A375 (cell line): ENCODE results near the gene API5. TPM values are rescaled to one million over a fixed set of nuclear protein-coding genes. Genes with fewer than 3 reads are reported as not detected.

Source experiments
- small RNA-seq: library from RNA; depleted of rRNA; stranded (forward); fragments of <200 nt; gene quantifications from one replicate; pipeline ENCODE3, GENCODE V24; 2014
- total RNA-seq: library from RNA; depleted of rRNA; stranded (reverse); fragments of >200 nt; shearing (Covaris generic); gene quantifications from 2 replicates; pipeline ENCODE4 v1.2.3, GENCODE V29; 2014; rRNA removed

Gene API5
- total RNA-seq = 83.1 and 88.5 TPM in 2 replicates

DNA sequence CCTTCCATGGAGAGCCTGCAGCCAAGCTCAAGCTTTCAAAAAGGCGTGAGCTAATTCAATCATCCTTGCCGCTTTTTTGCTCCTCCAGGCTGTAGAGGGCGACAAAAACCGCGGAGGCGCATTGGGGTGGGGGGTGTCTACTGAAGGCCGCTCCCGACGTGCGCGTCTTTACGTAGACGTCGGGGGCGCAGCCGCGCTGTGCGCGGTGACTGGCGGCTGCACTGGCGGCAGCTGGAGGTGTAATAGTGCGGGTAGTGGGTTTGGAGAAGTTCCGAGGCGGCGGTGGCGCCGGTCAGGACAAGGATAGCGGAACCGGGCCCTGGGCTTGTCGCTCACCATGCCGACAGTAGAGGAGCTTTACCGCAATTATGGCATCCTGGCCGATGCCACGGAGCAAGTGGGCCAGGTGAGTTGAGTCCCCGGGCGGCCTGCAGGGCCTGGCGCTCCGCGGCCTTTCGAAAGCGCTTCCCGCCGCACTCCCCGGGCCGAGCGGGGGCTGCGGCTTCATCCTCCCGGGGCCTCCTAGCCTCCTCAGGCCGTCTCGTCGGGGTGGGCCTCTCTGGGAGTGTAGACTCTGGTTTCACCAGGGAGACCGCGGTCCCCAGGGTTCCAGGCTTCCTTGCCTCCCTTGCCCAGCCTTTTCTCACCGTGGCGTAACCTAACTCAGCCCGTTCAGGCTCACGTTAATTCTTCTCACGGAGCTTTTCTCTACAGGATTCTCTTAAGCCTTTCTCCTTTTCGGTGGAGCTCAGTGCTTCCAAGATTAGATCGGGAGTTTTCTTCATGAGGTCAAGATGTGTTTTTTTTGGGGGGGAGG lies at the start of gene API5:
TSS of gene API5 (plus strand) at position 206 of the 817 bp plus-strand sequence. CDS start at position 338, 132 bp downstream.

DNA sequence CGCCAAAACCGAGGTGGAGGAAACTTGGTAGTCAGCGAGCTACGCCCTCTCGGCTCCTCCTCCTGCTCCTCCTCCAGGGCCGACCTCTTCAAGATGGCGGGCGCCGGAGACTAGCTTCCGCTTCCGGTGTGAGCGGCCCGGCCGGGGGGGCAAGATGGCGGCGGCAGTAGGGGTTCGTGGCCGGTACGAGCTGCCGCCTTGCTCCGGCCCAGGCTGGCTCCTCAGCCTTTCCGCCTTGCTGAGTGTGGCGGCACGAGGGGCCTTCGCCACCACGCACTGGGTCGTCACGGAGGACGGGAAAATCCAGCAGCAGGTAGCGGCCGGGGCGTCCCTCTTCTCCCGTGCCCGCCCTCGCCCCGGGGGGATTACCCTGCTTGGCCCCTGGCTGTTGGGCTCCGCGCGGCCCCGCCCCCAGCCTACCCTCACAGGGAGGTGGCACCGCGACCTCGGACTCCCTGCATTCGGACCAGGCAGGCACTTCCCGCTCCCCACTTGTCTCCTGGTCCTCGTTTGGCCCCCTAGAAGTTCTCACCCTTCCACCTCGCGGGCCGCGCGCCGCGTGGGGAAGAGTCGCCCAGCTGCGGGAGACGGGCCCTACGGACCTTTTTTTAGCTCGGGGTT lies 47.1 kb downstream of the API5 start, which contains the start of gene TTC17:
TSS of gene TTC17 (plus strand) at position 120 of the 621 bp plus-strand sequence. CDS start at position 155, 35 bp downstream.

Small RNA genes within 50 kb of the gene (small RNA-seq; reads per million reads assigned to genes)
- gene RF00019 = not detected

Other genes with a start within 250 kb of the API5 start
- 108 and 109 TPM in 2 replicates for gene TTC17, start 46.9 kb downstream of the API5 start, total RNA-seq